Keratinocyte (primary cell): ENCODE data around the gene SLC7A6.

Experiments used
- CTCF ChIP-seq, 3 experiments: IDR thresholded peaks in 1 of 3; conservative IDR thresholded peaks in 1 of 3; optimal IDR thresholded peaks in 1 of 3; 2 replicates in 2 of 3; 3 replicates in 1 of 3; pipeline versions ENCODE3 to v1.5.1; 2011; ENCODE audit warnings: low read length in 3 of 3, mild to moderate bottlenecking in 3 of 3, moderate library complexity in 2 of 3, control low read depth in 1 of 3, inconsistent platforms in 1 of 3; ENCODE audit not compliant: insufficient read depth in 2 of 3; ENCODE audit errors: extremely low read depth in 1 of 3
- EZH2 ChIP-seq: IDR thresholded peaks from one replicate; pipeline ENCODE4 v1.6.1; 2012; ENCODE audit warnings: inconsistent platforms, mild to moderate bottlenecking, low read length, moderate library complexity

DNA sequence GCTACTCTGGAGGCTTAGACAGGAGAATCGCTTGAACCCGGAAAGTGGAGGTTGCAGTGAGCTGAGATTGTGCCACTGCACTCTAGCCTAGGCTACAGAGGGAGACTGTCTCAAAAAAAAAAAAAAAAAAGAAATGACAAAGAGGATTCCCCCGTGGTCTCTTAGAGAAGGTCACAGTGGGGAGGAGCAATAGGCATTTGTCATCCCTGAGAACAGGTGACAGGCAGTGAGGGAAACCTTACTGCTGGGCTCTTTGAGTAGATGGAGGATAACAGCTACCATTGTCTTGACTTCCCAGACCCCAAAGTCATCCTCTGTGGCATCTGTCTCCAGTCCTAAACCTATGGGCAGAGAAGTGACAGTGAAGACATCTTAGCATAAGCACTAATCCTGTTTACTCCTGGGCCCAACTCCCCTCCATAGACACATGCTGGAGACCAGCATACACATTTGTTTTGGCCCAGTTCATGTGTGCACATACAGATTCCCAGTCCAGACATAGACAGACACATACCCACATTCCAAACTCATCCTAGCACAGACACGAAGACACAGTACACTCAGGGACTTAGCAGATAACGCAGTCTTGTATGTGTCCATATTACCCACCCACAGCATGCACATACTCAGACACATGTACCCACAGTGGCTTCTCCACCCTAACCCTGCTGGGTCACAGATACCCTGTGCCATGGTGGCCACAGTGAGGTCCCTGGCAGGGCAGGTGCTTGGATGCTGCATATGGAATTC is 31.1 kb upstream of the SLC7A6 start:
- no peak for TF ChIP-seq CTCF (optimal IDR thresholded peaks at IDR 0.05 in 1 of 3, IDR thresholded peaks at IDR 0.05 in 1 of 3, conservative IDR thresholded peaks at IDR 0.05 in 1 of 3; ENCODE audit: extremely low read depth in 1 of 3, insufficient read depth in 2 of 3, low read length in 3 of 3)
- no peak for TF ChIP-seq EZH2
